Common myeloid progenitor, CD34-positive (primary cell): Measurements from ENCODE around the gene PARP4.
"Not testable (repeated sequence)": the region's sequence is repeated elsewhere in the genome, so short reads cannot be mapped to it uniquely, and the experiment has no call there.

Experiments
- CTCF ChIA-PET: fragments of 350-600 bp; sonication (Branson Sonifier 250); formaldehyde crosslinking; loops from one replicate; lab custom pipeline; 2021; ENCODE audit warnings: antibody characterized with exemption; lab: Charles Lee
- POLR2A ChIA-PET: fragments of 350-600 bp; sonication (Branson Sonifier 250); formaldehyde crosslinking; loops from one replicate; lab custom pipeline; 2021; ENCODE audit warnings: antibody characterized with exemption; lab: Charles Lee
- DNase-seq, 3 donors: peaks; one replicate each; pipeline versions ENCODE4 v3.0.0 to v3.0.0-alpha.2; 2013
- H3K27ac ChIP-seq, 2 experiments: 1 replicate in 1 of 2; 2 replicates in 1 of 2; pipeline ENCODE4 v1.7.0; 2013; ENCODE audit warnings: inconsistent platforms in 2 of 2, low read length in 2 of 2, mild to moderate bottlenecking in 2 of 2, low read depth in 1 of 2, moderate library complexity in 1 of 2; ENCODE audit not compliant: severe bottlenecking in 2 of 2, insufficient read depth in 1 of 2, poor library complexity in 1 of 2
- H3K27me3 ChIP-seq, 5 experiments: replicated peaks in 2 of 5; 1 replicate in 3 of 5; 2 replicates in 2 of 5; pipeline versions ENCODE4 v1.6.1 to v1.7.0; 2013; ENCODE audit warnings: low read length in 4 of 5, mild to moderate bottlenecking in 2 of 5, moderate library complexity in 2 of 5, inconsistent platforms in 1 of 5; ENCODE audit not compliant: insufficient read depth in 5 of 5, control insufficient read depth in 4 of 5
- H3K36me3 ChIP-seq, 4 experiments: 1 replicate in 2 of 4; 2 replicates in 2 of 4; pipeline versions ENCODE4 v1.6.1 to v1.7.0; 2013; ENCODE audit warnings: low read length in 3 of 4, control low read depth in 1 of 4, mild to moderate bottlenecking in 1 of 4; ENCODE audit not compliant: control insufficient read depth in 4 of 4, insufficient read depth in 4 of 4
- H3K4me1 ChIP-seq, 4 experiments: 1 replicate in 3 of 4; 2 replicates in 1 of 4; pipeline versions ENCODE4 v1.6.1 to v1.7.1; 2013; ENCODE audit warnings: low read length in 3 of 4, mild to moderate bottlenecking in 3 of 4, control low read depth in 1 of 4, inconsistent platforms in 1 of 4, moderate library complexity in 1 of 4; ENCODE audit not compliant: control insufficient read depth in 4 of 4, insufficient read depth in 4 of 4; ENCODE audit errors: control extremely low read depth in 1 of 4
- H3K4me3 ChIP-seq, 7 experiments: 1 replicate in 4 of 7; 2 replicates in 3 of 7; pipeline versions ENCODE4 v1.5.1 to v1.7.0; 2013; ENCODE audit warnings: mild to moderate bottlenecking in 7 of 7, low read length in 6 of 7, moderate library complexity in 6 of 7, inconsistent platforms in 2 of 7, low read depth in 2 of 7, control low read depth in 1 of 7; ENCODE audit not compliant: insufficient read depth in 4 of 7, control insufficient read depth in 1 of 7; ENCODE audit errors: extremely low read depth in 1 of 7
- H3K9me3 ChIP-seq, 5 experiments: 1 replicate in 4 of 5; 2 replicates in 1 of 5; pipeline versions ENCODE4 v1.6.1 to v1.7.1; 2013; ENCODE audit warnings: low read length in 4 of 5, mild to moderate bottlenecking in 2 of 5, inconsistent platforms in 1 of 5, low read depth in 1 of 5, moderate library complexity in 1 of 5; ENCODE audit not compliant: control insufficient read depth in 4 of 5, insufficient read depth in 2 of 5; ENCODE audit errors: control extremely low read depth in 1 of 5
- WGBS: methylation state at CpG from one replicate; pipeline ENCODE4 v1.1.5; 2013; ENCODE audit not compliant: insufficient coverage; 5-methylcytosine and 5-hydroxymethylcytosine counted together

PARP4 gene

DNA sequence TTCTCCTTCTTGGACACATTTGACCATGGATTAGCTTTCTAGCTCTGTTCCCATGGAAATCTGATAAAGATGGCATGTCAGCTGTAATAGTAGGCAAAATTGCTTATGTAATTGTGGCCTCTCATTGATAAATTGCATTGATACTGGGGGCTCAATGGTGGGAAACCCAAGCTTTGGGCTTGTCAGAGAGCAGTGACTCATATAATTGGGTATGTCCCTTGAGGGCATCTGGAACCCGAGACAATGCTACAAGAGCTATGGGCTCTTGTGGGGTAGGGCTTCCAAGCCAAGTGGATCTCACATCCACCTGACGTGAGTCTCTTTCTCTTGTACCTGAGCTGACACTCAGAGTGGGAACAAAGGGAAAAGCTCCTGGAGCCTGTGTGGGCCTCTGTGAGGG lies 16.3 kb downstream of the PARP4 start:
- DNase-seq, CTCF ChIA-PET, POLR2A ChIA-PET, H3K27ac ChIP-seq, H3K4me3 ChIP-seq, H3K9me3 ChIP-seq, H3K27me3 ChIP-seq: not testable (repeated sequence)
- peaks cover 15 to 74% (median 54%) of the 10 kb centered on the region in 4 experiments for H3K36me3 ChIP-seq
- H3K4me1 ChIP-seq: peaks cover 0 to 13% (median 7%) of the 10 kb centered on the region in 4 experiments
- WGBS: 100% methylated on average over 1 of the region's 2 CpGs

- ChIA-PET CTCF (interaction anchor here (1.5 kb wide), 1 partner anchor 28 kb away, joined by 5 read pairs; no protein-coding TSS in a partner anchor), POLR2A (no interaction called here)
- DNase-seq: no peak
- Histone ChIP-seq H3K27ac (no peak overlapping the region), H3K36me3 (peaks cover 16 to 71% (median 50%) of the 10 kb centered on the region in 4 experiments), H3K27me3 (no peaks in the 10 kb centered on the region), H3K9me3 (no peaks in the 10 kb centered on the region), H3K4me3 (no peak overlapping the region), H3K4me1 (peaks cover 0 to 15% (median 7%) of the 10 kb centered on the region in 4 experiments)
- WGBS: 95% methylated on average over 3 of the region's 3 CpGs
Observed at GRCh38 chr13:24495151-24495729, 17.3 kb downstream of the PARP4 start.

GRCh38 chr13:24493356-24493755 lies 19.2 kb downstream of the PARP4 start:
- H3K27ac ChIP-seq: no peak overlapping the region
- no peaks in the 10 kb centered on the region for H3K27me3 ChIP-seq
- no peaks in the 10 kb centered on the region for H3K9me3 ChIP-seq
- CTCF ChIA-PET: interaction anchor here (1.6 kb wide), 1 partner anchor 18 kb away, joined by 5 read pairs; no protein-coding TSS in a partner anchor
- POLR2A ChIA-PET: no interaction called here
- H3K4me1 ChIP-seq: peaks cover 0 to 15% (median 7%) of the 10 kb centered on the region in 4 experiments
- DNase-seq: no peak
- WGBS: 100% methylated on average over 5 of the region's 6 CpGs
- H3K4me3 ChIP-seq: no peak overlapping the region
- H3K36me3 ChIP-seq: peaks cover 18 to 76% (median 53%) of the 10 kb centered on the region in 4 experiments

DNA sequence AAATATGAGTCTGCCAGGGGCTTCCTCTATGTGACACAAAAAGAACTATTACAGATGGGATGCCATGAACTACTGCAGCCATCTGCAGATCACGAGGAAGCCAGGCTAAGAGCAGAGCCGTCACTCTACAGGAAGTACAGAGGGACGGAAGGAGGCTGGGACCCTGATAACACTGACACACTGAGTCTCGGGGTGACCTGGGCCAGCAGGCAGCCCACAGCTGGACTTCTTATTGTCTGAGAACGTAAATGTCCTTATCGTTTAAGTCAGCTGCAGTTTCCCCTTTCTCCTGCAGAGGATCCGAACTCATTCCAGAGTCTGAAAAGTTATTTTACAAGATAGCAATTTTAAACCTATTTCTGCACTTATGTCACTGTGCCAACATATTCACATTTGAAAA lies 20.7 kb downstream of the PARP4 start:
- WGBS: 7% methylated on average over 7 of the region's 7 CpGs
- no peaks in the 10 kb centered on the region for H3K27me3 ChIP-seq
- ChIA-PET POLR2A (no interaction called here), CTCF (interaction anchor here (0.8 to 1.4 kb wide), 3 partner anchors 11 to 13 kb away, joined by 3 to 4 read pairs (median 4); no protein-coding TSS in a partner anchor)
- peaks cover 19 to 68% (median 46%) of the 10 kb centered on the region in 4 experiments for H3K36me3 ChIP-seq
- H3K4me1 ChIP-seq: peaks cover 0 to 15% (median 7%) of the 10 kb centered on the region in 4 experiments
- DNase-seq: peak; percentile 77 to 97 (median 92)
- no peaks in the 10 kb centered on the region for H3K9me3 ChIP-seq
- H3K27ac ChIP-seq: no peak overlapping the region
- H3K4me3 ChIP-seq: no peak overlapping the region

GRCh38 chr13:24489721-24490120 lies 22.9 kb downstream of the PARP4 start:
- WGBS: 99% methylated on average over 6 of the region's 6 CpGs
- CTCF ChIA-PET: interaction anchor here (1.0 to 1.3 kb wide), 3 partner anchors 9 to 20 kb away, joined by 3 to 5 read pairs (median 3); no protein-coding TSS in a partner anchor

GRCh38 chr13:24488092-24488491 lies 24.5 kb downstream of the PARP4 start:
- H3K27ac ChIP-seq, H3K27me3 ChIP-seq, H3K4me3 ChIP-seq, POLR2A ChIA-PET, H3K9me3 ChIP-seq, DNase-seq, CTCF ChIA-PET: not testable (repeated sequence)
- Histone ChIP-seq H3K4me1 (peaks cover 0 to 15% (median 7%) of the 10 kb centered on the region in 4 experiments), H3K36me3 (peaks cover 14 to 64% (median 38%) of the 10 kb centered on the region in 4 experiments)
- 100% methylated on average over 1 of the region's 8 CpGs for WGBS

More at GRCh38 chr13:24489721-24490120, 22.9 kb downstream of the PARP4 start:
- peaks cover 0 to 15% (median 7%) of the 10 kb centered on the region in 4 experiments for H3K4me1 ChIP-seq
- POLR2A ChIA-PET: no interaction called here
- DNase-seq: no peak
- no peaks in the 10 kb centered on the region for H3K27me3 ChIP-seq
- H3K36me3 ChIP-seq: peaks cover 21 to 66% (median 40%) of the 10 kb centered on the region in 4 experiments
- H3K27ac ChIP-seq: no peak overlapping the region
- no peaks in the 10 kb centered on the region for H3K9me3 ChIP-seq
- no peak overlapping the region for H3K4me3 ChIP-seq

DNA sequence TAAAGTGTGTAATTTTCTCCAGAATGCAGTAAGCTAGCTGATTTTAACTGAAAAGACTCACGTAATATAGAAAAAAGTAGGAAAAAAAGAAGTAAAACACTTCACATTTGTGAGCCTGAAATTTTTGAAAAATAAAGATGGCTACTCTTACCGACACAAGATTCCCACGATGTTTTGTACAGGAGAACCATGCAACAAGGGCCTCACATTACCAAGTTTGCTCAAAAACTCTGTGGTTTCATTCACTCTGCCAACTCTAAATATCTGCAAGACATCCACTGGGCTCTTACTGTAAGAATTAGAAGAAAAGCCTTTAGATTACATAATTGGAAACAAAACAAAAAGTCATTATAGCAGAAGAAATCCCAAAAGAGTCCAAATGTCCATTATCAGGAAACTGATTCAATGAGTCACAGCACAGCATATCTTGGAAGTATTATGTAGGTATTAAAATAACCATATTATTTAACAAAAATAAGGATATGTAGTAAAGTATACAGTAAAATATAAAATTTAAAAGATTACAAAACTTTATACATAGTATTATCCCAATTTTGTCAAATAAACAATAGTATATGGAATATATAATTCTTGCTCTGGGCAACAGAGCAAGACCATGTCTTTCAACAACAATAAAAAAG lies 26.4 kb downstream of the PARP4 start:
- CTCF ChIA-PET, POLR2A ChIA-PET, H3K9me3 ChIP-seq, H3K4me3 ChIP-seq, H3K27me3 ChIP-seq, H3K4me1 ChIP-seq, H3K27ac ChIP-seq, DNase-seq: not testable (repeated sequence)
- peaks cover 17 to 75% (median 37%) of the 10 kb centered on the region in 4 experiments for H3K36me3 ChIP-seq
- 100% methylated on average over 1 of the region's 3 CpGs for WGBS
